HG02885 (cell line): ENCODE data around the gene ENDOV.

ENCODE experiments used
- ATAC-seq: cut with Tn5 transposase; IDR thresholded peaks from one replicate; pipeline ENCODE4 v1.9.1; 2021; ENCODE audit warnings: mild to moderate bottlenecking; ENCODE audit not compliant: unreplicated experiment, poor library complexity

Gene ENDOV

GRCh38 chr17:80445726-80446110 is 30.8 kb downstream of the ENDOV start:
- no peak for ATAC-seq

GRCh38 chr17:80446645-80447405 is 31.9 kb downstream of the ENDOV start:
- ATAC-seq: no peak

DNA sequence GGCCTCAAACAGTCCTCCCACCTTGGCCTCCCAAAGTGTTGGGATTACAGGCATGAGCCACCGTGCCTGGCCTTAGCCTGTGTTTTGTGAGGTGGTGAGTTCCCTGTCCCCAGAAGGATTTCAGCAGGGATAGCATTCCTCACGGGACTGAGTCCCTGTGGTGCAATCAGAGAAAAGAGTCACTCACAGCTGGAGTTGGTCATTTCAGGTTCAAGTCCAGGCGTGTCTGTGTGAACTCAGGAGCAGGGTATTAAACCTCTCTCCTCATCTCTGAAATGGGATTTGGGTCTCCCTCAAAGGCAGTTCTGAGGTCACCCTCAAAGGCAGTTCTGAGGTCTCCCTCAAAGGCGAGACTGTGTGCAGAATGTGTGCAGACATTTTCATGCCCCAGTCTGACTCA is 32.8 kb downstream of the ENDOV start:
- ATAC-seq: no peak

DNA sequence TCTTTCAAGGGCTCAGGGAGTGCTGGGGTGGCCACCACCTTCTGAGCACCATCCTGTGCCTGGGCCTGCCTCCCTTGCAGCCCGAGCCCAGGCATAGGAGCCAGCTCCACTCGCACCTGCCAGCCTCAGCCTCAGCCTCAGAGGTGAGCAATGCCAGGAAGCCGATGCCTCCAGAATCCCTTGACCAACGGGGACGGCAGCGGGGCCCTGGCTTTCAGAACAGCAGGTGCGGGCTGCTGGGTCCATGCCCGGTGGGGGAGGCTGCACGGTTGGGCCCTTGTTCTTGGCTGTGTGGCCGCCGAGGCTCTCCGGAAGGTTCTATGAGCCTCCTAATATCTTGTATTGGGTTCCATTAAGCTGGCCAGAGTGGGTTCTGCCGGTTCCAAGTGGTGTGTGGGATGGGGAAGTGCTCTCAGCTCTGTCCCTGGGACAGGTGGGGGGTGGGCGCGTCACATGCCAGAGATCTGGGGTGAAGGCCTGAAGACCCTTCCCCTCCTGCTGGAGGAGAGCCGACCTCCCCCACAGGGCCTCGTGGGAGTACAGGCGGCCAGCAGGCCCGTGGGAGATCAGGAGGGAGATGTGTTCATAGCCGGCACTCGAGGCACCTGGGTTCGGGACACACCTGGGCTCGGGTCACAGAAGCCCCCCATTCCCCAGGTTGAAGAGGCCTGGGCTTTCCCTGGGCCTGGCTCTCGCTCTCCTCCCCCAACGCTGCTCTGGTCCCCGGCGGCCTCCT is 34.4 kb downstream of the ENDOV start:
- no peak for ATAC-seq

GRCh38 chr17:80449930-80450576 is 35.1 kb downstream of the ENDOV start:
- ATAC-seq: no peak

GRCh38 chr17:80451104-80451775 is 36.3 kb downstream of the ENDOV start:
- no peak for ATAC-seq

GRCh38 chr17:80452173-80452915 is 37.4 kb downstream of the ENDOV start:
- no peak for ATAC-seq

- ATAC-seq: no peak
Measured at GRCh38 chr17:80453126-80453997, 38.4 kb downstream of the ENDOV start.

DNA sequence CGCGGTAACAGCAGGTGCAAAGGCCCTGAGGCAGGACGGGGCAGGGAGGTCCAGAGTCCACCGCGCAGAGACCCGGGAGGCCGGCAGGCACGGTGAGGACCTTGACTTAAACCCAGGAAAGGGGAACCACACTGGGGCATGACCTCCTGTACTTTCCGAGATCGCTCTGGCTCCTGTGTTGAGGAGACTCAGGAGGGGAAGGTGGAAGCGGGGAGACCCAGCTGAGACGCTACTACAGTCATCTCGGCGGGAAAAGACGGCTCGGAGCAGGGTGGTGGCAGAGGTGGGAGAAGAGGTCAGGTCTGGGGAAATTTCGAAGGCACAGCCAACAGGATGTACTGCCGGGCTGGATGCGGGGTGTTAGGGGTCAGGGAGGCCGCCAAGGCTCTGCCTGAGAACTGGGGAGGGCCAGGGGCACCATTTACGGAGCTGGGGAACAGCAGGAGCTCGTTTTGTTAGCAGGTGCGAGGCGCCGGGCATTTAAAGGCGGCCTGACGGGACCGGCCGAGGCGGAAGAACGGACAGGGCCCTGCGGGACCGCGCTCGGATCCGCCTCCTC is 39.1 kb downstream of the ENDOV start:
- peak; percentile 24 for ATAC-seq

DNA sequence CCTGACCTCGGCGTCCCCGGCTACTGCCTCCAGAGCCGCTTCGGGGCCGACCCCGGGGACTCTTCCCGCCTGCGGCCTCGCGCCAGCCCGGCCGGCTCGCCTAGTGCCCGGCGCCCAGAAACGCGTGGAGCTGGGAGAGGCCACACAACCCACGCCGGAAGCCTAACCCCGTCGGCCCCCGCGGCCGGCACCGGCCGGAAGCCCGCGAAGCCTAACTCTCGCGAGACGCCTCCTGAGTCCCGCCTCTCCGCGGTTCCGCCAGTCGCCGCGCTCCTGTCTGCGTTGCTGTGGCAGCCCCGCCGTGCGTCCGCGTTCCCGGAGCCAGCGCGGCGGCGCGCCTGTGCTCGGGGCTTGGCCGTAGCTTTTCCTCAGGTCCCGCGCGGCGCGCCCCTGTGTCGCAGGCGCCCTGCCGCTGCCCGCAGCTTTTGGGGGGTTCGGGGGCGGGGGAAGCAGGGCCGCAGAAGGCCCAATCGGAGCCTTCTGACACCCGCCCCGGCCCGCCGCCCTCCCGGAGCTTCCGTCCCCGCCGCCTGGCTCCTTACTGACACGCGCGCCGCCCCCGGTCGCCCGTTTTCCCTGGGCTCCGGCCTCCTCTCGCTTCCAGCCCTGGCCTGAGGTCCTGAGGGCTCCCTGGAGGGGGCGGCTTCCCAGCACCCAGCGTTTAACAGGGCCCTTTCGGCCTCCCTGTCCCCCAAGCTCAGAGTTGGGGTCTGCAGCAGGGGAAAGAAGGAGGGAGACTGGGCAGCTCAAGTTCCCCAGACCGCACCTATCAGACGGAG is 39.8 kb downstream of the ENDOV start:
- peak; percentile 91 for ATAC-seq

DNA sequence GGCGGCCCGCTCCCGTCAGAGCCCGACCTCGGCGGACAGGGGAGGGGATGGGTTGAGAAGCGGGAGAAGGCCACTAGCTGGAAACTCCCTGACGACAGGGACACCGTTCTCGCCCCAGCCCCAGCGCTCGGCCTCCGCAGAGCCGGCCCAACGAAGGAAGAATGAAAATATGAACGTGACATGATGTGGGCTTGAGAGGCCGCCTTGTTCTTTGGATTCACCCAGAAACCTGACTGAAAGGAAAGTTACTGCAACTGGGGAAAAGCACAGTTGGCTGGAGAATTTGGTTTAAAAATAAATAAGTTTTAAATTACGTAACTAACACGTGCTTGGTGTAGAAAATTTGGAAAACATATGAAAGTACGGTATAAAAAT is 40.4 kb downstream of the ENDOV start:
- ATAC-seq: no peak

GRCh38 chr17:80455784-80456183 is 40.8 kb downstream of the ENDOV start:
- ATAC-seq: no peak

GRCh38 chr17:80456465-80457235 is 41.7 kb downstream of the ENDOV start:
- ATAC-seq: no peak

GRCh38 chr17:80457236-80457856 is 42.4 kb downstream of the ENDOV start:
- no peak for ATAC-seq

DNA sequence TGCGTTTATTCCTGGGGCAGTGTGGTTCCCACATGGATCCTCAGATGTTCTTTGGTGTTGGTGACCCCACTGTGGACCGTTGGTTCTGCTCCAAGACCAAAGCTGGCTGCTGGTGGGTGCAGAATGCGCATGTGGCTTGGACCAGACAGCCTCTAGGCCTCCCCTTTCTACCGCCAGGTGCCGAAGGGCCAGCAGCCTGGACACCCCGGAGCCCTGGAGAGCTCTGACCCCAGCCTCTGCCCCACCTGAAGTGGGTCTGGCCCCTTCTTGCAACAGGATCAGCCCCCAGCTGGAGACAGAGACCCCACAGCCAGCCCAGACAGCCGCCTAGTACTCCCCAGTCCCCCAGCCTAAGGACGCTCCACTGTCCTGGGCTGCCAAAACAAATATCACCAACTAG is 43.0 kb downstream of the ENDOV start:
- ATAC-seq: no peak

GRCh38 chr17:80459234-80459633 is 44.3 kb downstream of the ENDOV start:
- no peak for ATAC-seq

DNA sequence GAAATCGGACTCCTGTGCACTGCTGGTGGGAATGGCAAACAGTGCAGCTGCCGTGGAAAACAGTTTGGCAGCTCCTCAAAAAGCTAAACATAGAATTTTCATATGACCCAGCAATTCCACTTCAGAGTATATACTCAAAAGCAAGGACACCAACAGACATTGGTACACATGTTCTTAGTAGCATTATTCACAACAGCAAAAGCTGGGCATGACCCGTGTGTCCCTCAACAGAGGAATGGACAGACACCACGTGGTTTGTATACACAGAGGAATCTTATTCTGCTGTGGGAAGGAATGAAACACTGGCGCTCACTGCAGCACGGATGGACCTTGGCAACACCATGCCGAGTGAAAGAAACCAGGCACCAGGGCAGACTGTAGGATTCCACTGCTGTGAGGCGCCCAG is 45.5 kb downstream of the ENDOV start:
- no peak for ATAC-seq
